Prostate gland (tissue), 2 donors: Measurements from ENCODE around the gene RNPEP. TPM values are rescaled to one million over a fixed set of nuclear protein-coding genes. Genes with fewer than 3 reads are reported as not detected.
"Not testable (repeated sequence)": the region's sequence is repeated elsewhere in the genome, so short reads cannot be mapped to it uniquely, and the experiment has no call there.

Experiments used
- DNase-seq: peaks from one replicate; pipeline ENCODE4 v3.0.0-alpha.2; 2019; ENCODE audit warnings: low spot score
- H3K27ac ChIP-seq, 2 donors: fragments of 200-600 bp; sonication (generic); 2 replicates each; pipeline ENCODE4 v1.5.1; 2017 to 2019
- H3K27me3 ChIP-seq: fragments of 200-600 bp; sonication (generic); replicated peaks from 2 replicates; pipeline ENCODE4 v1.5.1; 2019; ENCODE audit not compliant: insufficient read depth
- H3K36me3 ChIP-seq, 2 donors: fragments of 200-600 bp; sonication (generic); 1 replicate in 1 of 2; 2 replicates in 1 of 2; pipeline versions ENCODE4 v1.5.1 to v1.8.1; 2017 to 2019
- H3K4me1 ChIP-seq: fragments of 200-600 bp; sonication (generic); replicated peaks from 2 replicates; pipeline ENCODE4 v1.5.1; 2019
- H3K4me3 ChIP-seq, 2 donors: fragments of 200-600 bp; sonication (generic); 2 replicates each; pipeline ENCODE4 v1.5.1; 2017 to 2019
- H3K9me3 ChIP-seq: fragments of 200-600 bp; sonication (generic); 2 replicates; pipeline ENCODE4 v1.5.1; 2017
- CTCF ChIP-seq, 4 experiments: fragments of 200-600 bp in 2 of 4; fragments of 450-650 bp in 2 of 4; sonication (generic) in 2 of 4; IDR thresholded peaks; 1 replicate in 3 of 4; 2 replicates in 1 of 4; pipeline ENCODE4 v1.5.1; 2016 to 2019; ENCODE audit warnings: antibody characterized with exemption in 4 of 4, mild to moderate bottlenecking in 2 of 4, moderate library complexity in 2 of 4
- POLR2A ChIP-seq: fragments of 450-650 bp; IDR thresholded peaks from one replicate; pipeline ENCODE4 v1.6.1; 2016; ENCODE audit warnings: antibody characterized with exemption, mild to moderate bottlenecking
- POLR2AphosphoS5 ChIP-seq: sonication (generic); formaldehyde crosslinking; IDR thresholded peaks from one replicate; pipeline ENCODE4 v1.6.1; 2017; ENCODE audit warnings: antibody characterized with exemption
- WGBS: methylation state at CpG from one replicate; pipeline ENCODE4 v1.1.5; 2018; 5-methylcytosine and 5-hydroxymethylcytosine counted together
- intact Hi-C: fragments of 100-400 bp; cut with DNase I; formaldehyde crosslinking; loops from one replicate; pipeline ENCODE4 v1.14.2; 2022
- total RNA-seq, 2 donors: library from RNA; depleted of rRNA; stranded (reverse); fragments of >200 nt; gene quantifications; one replicate each; pipeline ENCODE4 v1.1.0, GENCODE V29; 2016

The RNPEP gene
- total RNA-seq, 2 donors from 2014 or later, result 70.4 to 104 TPM

DNA sequence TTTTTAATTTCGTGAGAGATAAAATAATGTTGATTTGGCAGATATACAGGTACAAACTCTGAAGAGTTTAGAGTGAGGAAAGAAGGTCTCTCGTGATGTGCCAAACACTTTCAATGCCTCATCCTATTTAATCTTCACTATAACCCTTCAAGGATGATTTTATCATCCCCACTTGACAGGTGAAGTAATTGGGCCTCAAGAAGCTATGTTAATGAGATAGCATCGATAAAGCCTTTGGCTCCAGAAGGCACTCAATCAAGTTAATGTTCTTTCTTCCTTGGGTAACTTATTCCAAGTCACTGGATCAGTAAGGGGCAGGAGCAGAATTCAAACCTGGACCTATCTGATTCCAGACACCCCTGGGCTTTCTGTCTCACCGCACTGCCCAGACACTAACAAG is 43.3 kb upstream of the RNPEP start:
- Histone ChIP-seq H3K36me3 (no peaks in the 10 kb centered on the region), H3K4me3 (no peak overlapping the region), H3K27me3 (no peaks in the 10 kb centered on the region), H3K9me3 (no peaks in the 10 kb centered on the region), H3K4me1 (no peaks in the 10 kb centered on the region), H3K27ac (peak overlapping the region; percentile 52 to 53)
- intact Hi-C loops, result no loop called here
- TF ChIP-seq CTCF (IDR thresholded peaks at IDR 0.05), result no peak
- TF ChIP-seq POLR2A, result no peak
- TF ChIP-seq POLR2AphosphoS5, result no peak
- no peak for DNase-seq
- WGBS, result 32% methylated on average over 4 of the region's 4 CpGs

- intact Hi-C loops, result no loop called here
- no peaks in the 10 kb centered on the region for H3K9me3 ChIP-seq
- H3K36me3 ChIP-seq, result no peaks in the 10 kb centered on the region
- no peak overlapping the region for H3K4me3 ChIP-seq
- no peaks in the 10 kb centered on the region for H3K4me1 ChIP-seq
- H3K27me3 ChIP-seq, result no peaks in the 10 kb centered on the region
- TF ChIP-seq POLR2A (no peak), CTCF (IDR thresholded peaks at IDR 0.05) (no peak), POLR2AphosphoS5 (no peak)
- H3K27ac ChIP-seq, result peak overlapping the region; percentile 33 to 52
- DNase-seq, result no peak
- 43% methylated on average over 5 of the region's 5 CpGs for WGBS
Measured at GRCh38 chr1:201939574-201939973, 42.9 kb upstream of the RNPEP start.

GRCh38 chr1:201940316-201940715 is 42.1 kb upstream of the RNPEP start:
- intact Hi-C loops, H3K9me3 ChIP-seq, H3K4me3 ChIP-seq, H3K36me3 ChIP-seq, H3K4me1 ChIP-seq, DNase-seq, H3K27me3 ChIP-seq: not testable (repeated sequence)
- WGBS, result 85% methylated on average over 10 of the region's 10 CpGs
- peak overlapping the region; percentile 33 to 52 for H3K27ac ChIP-seq

DNA sequence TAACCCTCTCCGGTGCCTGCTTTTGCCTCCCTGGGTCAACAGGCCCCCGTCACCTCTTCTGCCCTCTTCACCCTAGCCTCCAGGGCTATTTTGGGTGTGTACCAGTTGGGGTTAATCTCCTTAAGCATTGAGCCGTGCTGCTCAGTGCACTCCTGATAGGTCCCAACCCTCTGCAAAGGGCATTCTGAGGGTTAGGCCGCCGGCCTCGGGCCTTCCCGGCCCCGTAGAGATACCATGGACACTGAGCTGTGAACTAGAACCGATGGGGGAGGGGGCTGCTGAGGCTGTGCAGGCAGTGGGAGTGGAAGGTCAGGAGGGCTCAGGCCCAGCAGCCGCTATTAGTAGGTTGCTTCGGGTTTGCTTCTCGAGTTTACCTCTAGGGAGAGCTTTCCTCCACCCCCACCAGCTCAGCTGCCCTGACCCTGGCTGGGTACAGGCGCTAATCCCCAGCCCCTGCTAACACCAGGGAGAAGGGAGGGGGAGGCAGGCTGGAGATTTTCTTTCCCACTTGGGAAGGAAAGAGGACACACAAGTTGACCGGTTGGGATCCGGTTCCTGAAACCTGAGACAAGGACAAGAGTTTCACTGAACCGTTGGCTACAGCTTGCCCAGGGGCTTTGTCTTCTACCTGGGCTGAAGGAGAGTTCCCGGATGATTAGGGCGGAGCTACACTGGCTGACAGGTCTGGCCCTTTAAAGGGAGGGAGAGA is 40.9 kb upstream of the RNPEP start:
- intact Hi-C loops, result no loop called here
- WGBS, result 41% methylated on average over 18 of the region's 18 CpGs
- Histone ChIP-seq H3K27me3 (no peaks in the 10 kb centered on the region), H3K9me3 (no peaks in the 10 kb centered on the region), H3K4me1 (no peaks in the 10 kb centered on the region), H3K4me3 (peak overlapping the region in 1 of 2 donors; percentile 2), H3K36me3 (no peaks in the 10 kb centered on the region), H3K27ac (peak overlapping the region; percentile 56 to 74)
- TF ChIP-seq POLR2AphosphoS5 (no peak), CTCF (IDR thresholded peaks at IDR 0.05) (no peak), POLR2A (no peak)
- DNase-seq, result no peak

DNA sequence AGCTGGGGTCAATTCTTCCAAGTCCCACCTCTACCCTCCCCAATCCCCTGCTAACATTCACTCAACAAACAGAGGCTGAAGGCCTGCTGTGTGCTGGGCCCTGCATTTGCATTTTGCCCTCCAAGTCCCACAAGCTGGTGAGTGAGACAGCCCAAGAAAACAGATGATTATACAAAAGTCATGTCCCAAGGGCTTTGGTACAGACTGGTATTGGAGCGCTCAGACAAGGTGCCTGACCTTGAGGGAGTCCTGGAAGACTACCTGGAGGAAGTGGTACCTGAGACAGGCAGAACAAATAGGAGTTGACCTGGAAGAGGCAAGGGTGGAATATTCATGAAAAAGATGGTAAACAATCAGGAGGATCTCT is 40.3 kb upstream of the RNPEP start:
- no peaks in the 10 kb centered on the region for H3K4me1 ChIP-seq
- no peaks in the 10 kb centered on the region for H3K27me3 ChIP-seq
- intact Hi-C loops, result no loop called here
- H3K27ac ChIP-seq, result peak overlapping the region; percentile 56 to 74
- H3K36me3 ChIP-seq, result no peaks in the 10 kb centered on the region
- WGBS, result 76% methylated on average over 1 of the region's 1 CpG
- H3K9me3 ChIP-seq, result no peaks in the 10 kb centered on the region
- TF ChIP-seq POLR2A (no peak), POLR2AphosphoS5 (no peak), CTCF (IDR thresholded peaks at IDR 0.05) (no peak)
- H3K4me3 ChIP-seq, result peak overlapping the region in 1 of 2 donors; percentile 2
- no peak for DNase-seq
